OCI-LY7 (cell line): ENCODE measurements around the gene POU2AF3. TPM values are rescaled to one million over a fixed set of nuclear protein-coding genes. Genes with fewer than 3 reads are reported as not detected.

Experiments used
- BruUV-seq: library from RNA; stranded (reverse); fragments of 400-500 nt; replicated peaks from 2 replicates; lab custom pipeline; 2021; lab: Mats Ljungman, UMichigan
- CTCF ChIA-PET: fragments of 300-600 bp; sonication (Branson Sonifier 250); formaldehyde crosslinking; loops from one replicate; lab custom pipeline; 2022; ENCODE audit warnings: antibody characterized with exemption; ENCODE audit not compliant: unreplicated experiment; lab: Charles Lee
- POLR2A ChIA-PET: fragments of 300-600 bp; sonication (Branson Sonifier 250); formaldehyde crosslinking; loops from one replicate; lab custom pipeline; 2022; ENCODE audit warnings: antibody characterized with exemption; lab: Charles Lee
- DNase-seq: peaks from one replicate; pipeline ENCODE4 v3.0.0-alpha.2; 2015; ENCODE audit warnings: low spot score
- H2AFZ ChIP-seq: fragments of 200-600 bp; sonication (generic), shearing (Covaris generic); 2 replicates; pipeline ENCODE4 v1.6.1; 2014; ENCODE audit warnings: mild to moderate bottlenecking, antibody characterized with exemption, low read length, moderate library complexity
- H3K27ac ChIP-seq: fragments of 200-600 bp; sonication (generic); 2 replicates; pipeline ENCODE4 v1.5.1; 2014; ENCODE audit warnings: mixed run types, low read depth, mild to moderate bottlenecking, moderate library complexity, low read length, inconsistent platforms; ENCODE audit not compliant: poor library complexity, severe bottlenecking
- H3K36me3 ChIP-seq: fragments of 200-600 bp; sonication (generic); 2 replicates; pipeline ENCODE4 v1.6.1; 2014; ENCODE audit warnings: mild to moderate bottlenecking, antibody characterized with exemption, low read length, moderate library complexity, mixed read lengths; ENCODE audit not compliant: insufficient read depth
- H3K4me1 ChIP-seq: fragments of 200-600 bp; sonication (generic); 2 replicates; pipeline ENCODE4 v1.5.1; 2014; ENCODE audit warnings: mild to moderate bottlenecking, low read length; ENCODE audit not compliant: insufficient read depth, poor library complexity, severe bottlenecking
- H3K4me2 ChIP-seq: fragments of 200-600 bp; sonication (generic); 2 replicates; pipeline ENCODE4 v1.6.1; 2014; ENCODE audit warnings: mild to moderate bottlenecking, low read length
- H3K4me3 ChIP-seq: fragments of 200-600 bp; sonication (generic); 2 replicates; pipeline ENCODE4 v1.5.1; 2014; ENCODE audit warnings: mild to moderate bottlenecking, low read depth, low read length; ENCODE audit not compliant: poor library complexity, severe bottlenecking
- H3K79me2 ChIP-seq: fragments of 200-600 bp; sonication (generic); 2 replicates; pipeline ENCODE4 v1.6.1; 2016; ENCODE audit warnings: low read depth, mild to moderate bottlenecking, low read length, moderate library complexity, mixed read lengths; ENCODE audit not compliant: insufficient read depth
- H3K9me2 ChIP-seq: fragments of 200-600 bp; sonication (generic); 2 replicates; pipeline ENCODE4 v1.6.1; 2016; ENCODE audit warnings: mild to moderate bottlenecking, low read length, mixed read lengths; ENCODE audit not compliant: insufficient read depth
- H3K9me3 ChIP-seq: fragments of 200-600 bp; sonication (generic); 2 replicates; pipeline ENCODE4 v1.6.1; 2014; ENCODE audit warnings: mild to moderate bottlenecking, mixed run types, low read length, mixed read lengths
- H4K20me1 ChIP-seq: fragments of 200-600 bp; sonication (generic); 2 replicates; pipeline ENCODE4 v1.6.1; 2014; ENCODE audit warnings: mild to moderate bottlenecking, antibody characterized with exemption, low read length, moderate library complexity, mixed read lengths; ENCODE audit not compliant: insufficient read depth
- EZH2phosphoT487 ChIP-seq: fragments of 200-600 bp; sonication (generic); IDR thresholded peaks from 2 replicates; pipeline ENCODE4 v1.6.1; 2018; ENCODE audit warnings: low read depth, borderline replicate concordance, mild to moderate bottlenecking, mixed run types, antibody characterized with exemption, low read length, moderate library complexity, mixed read lengths
- intact Hi-C: fragments of 100-400 bp; cut with micrococcal nuclease; formaldehyde crosslinking; loops from one replicate; pipeline ENCODE4 v1.10.0; 2022; ENCODE audit not compliant: unreplicated experiment
- total RNA-seq, 2 experiments: library from RNA; depleted of rRNA in 1 of 2; stranded (reverse); fragments of >200 nt in 1 of 2; shearing (Covaris generic) in 1 of 2; gene quantifications; 2 replicates each; pipeline ENCODE4 v1.2.3, GENCODE V29; 2014 to 2022
- TF ChIP-seq, protein P1 (sequence below): fragments of 200-600 bp; sonication (generic); conservative IDR thresholded peaks from 2 replicates; pipeline ENCODE4 v1.5.1; 2014; ENCODE audit warnings: mild to moderate bottlenecking, antibody characterized with exemption, low read length, moderate library complexity, mixed read lengths

The POU2AF3 gene
- total RNA-seq, 2 experiments from 2014 or later = not detected

DNA sequence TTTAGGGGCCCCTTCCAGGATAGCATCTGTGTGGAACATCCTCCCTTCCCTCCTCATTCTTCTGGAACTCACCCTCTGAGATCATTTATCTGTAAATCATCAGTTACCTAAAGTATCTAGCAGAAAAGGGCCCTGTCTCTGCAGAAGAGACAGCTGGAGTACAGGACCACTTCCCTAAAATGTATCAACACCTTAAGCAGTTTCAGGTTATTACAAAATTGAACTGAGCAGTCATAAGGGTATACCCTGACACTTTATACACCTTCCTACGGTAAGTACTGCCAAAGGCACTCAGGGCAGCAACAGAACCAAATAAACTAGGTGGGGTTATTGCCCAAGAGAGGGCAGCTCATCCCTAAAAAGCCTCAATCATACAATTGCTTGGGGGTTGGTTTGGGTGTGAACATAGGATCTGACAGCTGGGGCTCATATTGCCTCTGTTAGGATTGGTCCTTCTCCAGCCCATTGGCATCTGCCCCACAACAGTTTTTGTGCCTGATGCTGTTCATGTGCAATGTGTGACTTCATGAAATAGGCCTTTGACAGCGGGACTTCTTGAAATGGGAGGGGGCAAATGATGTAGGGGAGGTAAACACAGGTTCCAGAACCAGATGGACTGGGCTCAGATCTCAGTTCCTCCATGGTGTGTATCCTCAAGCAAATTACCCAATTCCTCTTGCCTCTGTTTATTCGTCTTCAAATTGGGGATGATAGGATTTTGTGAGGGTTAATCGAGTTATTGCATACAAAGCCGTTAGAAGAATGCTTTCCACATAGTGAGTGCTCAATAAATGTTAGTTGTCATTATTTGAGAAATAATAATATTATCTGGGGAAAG lies 2.9 kb downstream of the POU2AF3 start:
- DNase-seq = peak; percentile 27
- H3K9me3 ChIP-seq = no peaks in the 10 kb centered on the region
- POLR2A ChIA-PET = no interaction called here
- CTCF ChIA-PET = no interaction called here
- BruUV-seq = no TSS peak
- intact Hi-C loops = no loop called here
- H3K4me3 ChIP-seq = no peak overlapping the region
- TF ChIP-seq EZH2phosphoT487 = no peak
- no peak overlapping the region for H3K27ac ChIP-seq
- no peaks in the 10 kb centered on the region for H3K79me2 ChIP-seq
- no peak overlapping the region for H3K4me2 ChIP-seq
- H2AFZ ChIP-seq = no peak overlapping the region
- no peaks in the 10 kb centered on the region for H3K36me3 ChIP-seq
- H3K4me1 ChIP-seq = peaks cover 21% of the 10 kb centered on the region
- no peaks in the 10 kb centered on the region for H4K20me1 ChIP-seq
- no peaks in the 10 kb centered on the region for H3K9me2 ChIP-seq

GRCh38 chr11:111301842-111302118 lies 3.4 kb downstream of the POU2AF3 start:
- CTCF ChIA-PET = no interaction called here
- Histone ChIP-seq H3K79me2 (no peaks in the 10 kb centered on the region), H3K36me3 (no peaks in the 10 kb centered on the region), H4K20me1 (no peaks in the 10 kb centered on the region), H2AFZ (no peak overlapping the region), H3K9me3 (no peaks in the 10 kb centered on the region), H3K27ac (no peak overlapping the region), H3K4me1 (peaks cover 21% of the 10 kb centered on the region), H3K4me3 (no peak overlapping the region), H3K9me2 (no peaks in the 10 kb centered on the region), H3K4me2 (no peak overlapping the region)
- no TSS peak for BruUV-seq
- no peak for DNase-seq
- POLR2A ChIA-PET = no interaction called here
- no peak for TF ChIP-seq EZH2phosphoT487
- intact Hi-C loops = no loop called here

DNA sequence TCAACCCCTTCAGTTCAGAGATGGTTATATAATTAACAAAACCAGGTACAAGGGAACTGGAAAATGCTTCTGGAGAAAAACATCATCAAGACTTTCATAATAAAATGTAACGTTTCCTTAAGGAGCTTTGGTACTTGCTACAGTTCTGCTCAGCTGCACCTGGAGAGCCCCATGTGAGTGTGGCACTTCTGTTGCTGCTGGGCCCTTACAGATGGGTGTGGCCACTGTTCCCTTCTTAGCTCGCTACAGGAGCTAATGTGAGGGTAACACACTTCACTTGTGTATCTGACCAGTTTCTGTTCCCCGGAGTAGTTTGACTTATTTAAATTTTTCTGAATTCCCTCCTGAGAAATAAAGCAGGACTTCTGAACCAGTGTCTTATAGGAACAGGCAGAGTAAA lies 4.0 kb downstream of the POU2AF3 start:
- no peak for TF ChIP-seq EZH2phosphoT487
- TF ChIP-seq, protein P1, sequence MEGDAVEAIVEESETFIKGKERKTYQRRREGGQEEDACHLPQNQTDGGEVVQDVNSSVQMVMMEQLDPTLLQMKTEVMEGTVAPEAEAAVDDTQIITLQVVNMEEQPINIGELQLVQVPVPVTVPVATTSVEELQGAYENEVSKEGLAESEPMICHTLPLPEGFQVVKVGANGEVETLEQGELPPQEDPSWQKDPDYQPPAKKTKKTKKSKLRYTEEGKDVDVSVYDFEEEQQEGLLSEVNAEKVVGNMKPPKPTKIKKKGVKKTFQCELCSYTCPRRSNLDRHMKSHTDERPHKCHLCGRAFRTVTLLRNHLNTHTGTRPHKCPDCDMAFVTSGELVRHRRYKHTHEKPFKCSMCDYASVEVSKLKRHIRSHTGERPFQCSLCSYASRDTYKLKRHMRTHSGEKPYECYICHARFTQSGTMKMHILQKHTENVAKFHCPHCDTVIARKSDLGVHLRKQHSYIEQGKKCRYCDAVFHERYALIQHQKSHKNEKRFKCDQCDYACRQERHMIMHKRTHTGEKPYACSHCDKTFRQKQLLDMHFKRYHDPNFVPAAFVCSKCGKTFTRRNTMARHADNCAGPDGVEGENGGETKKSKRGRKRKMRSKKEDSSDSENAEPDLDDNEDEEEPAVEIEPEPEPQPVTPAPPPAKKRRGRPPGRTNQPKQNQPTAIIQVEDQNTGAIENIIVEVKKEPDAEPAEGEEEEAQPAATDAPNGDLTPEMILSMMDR = no peak
- ChIA-PET CTCF (interaction anchor here (0.5 kb wide), 1 partner anchor 53 kb away, joined by 4 read pairs; no protein-coding TSS in a partner anchor), POLR2A (interaction anchor here (1.2 kb wide), 1 partner anchor 76 kb away, joined by 5 read pairs; no protein-coding TSS in a partner anchor)
- peak; percentile 16 for DNase-seq
- BruUV-seq = no TSS peak
- intact Hi-C loops = no loop called here
- no peaks in the 10 kb centered on the region for H3K79me2 ChIP-seq
- H3K36me3 ChIP-seq = no peaks in the 10 kb centered on the region
- H3K9me3 ChIP-seq = no peaks in the 10 kb centered on the region
- H3K4me3 ChIP-seq = no peak overlapping the region
- no peaks in the 10 kb centered on the region for H4K20me1 ChIP-seq
- no peaks in the 10 kb centered on the region for H3K9me2 ChIP-seq
- 0 out of 2 replicates have a peak overlapping the region, but pooled peaks have one; percentile 3 for H3K4me2 ChIP-seq
- H3K4me1 ChIP-seq = peaks cover 21% of the 10 kb centered on the region
- H2AFZ ChIP-seq = peak overlapping the region; percentile 13; the same call in 1 of the 2 replicates
- no peak overlapping the region for H3K27ac ChIP-seq
